HG02678 (cell line): ENCODE data around the gene NECTIN4.

ENCODE experiments used
- ATAC-seq: cut with Tn5 transposase; IDR thresholded peaks from one replicate; pipeline ENCODE4 v1.9.1; 2021; ENCODE audit warnings: mild to moderate bottlenecking, moderate library complexity; ENCODE audit not compliant: unreplicated experiment

The NECTIN4 gene

DNA sequence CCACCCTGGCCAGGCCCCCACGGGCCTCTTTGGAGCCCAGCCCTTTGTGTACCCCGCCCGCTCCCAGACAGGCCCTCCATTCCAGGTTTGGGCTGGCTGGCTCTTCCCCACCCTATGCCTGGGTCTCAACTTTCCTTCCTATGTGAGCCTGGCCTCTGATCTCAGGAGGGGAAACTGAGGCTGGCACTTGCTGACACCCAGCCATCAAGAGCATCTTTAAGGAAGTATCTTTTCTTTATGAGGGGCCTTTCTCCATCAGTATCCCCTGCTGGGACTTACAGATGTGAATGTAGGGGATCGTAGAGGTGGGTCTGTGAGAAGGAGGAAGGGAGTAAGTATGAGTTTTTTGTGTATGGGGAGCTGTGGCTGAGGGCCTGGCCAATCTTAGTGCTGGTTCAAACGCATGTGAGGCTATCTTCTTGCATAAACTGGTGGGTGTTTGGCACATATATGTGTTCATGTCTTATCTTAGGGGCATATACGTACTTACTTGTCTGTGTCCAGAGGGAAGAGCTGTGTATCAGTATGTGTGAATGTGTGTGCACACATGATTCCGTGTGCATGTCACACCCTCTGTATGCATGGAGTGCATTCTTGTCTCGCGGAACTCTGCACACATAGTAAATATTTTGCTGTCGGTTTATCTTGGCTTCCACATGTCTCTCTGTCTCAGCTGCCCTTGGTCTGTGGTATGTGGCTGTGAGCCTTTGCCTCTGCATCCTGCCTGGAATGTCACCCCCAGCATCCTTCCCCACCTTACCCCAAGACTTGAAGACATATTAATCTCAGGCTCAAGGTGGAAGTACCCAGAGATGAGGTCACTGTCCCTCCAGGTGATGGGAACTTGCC is 5.4 kb downstream of the NECTIN4 start:
- no peak for ATAC-seq

DNA sequence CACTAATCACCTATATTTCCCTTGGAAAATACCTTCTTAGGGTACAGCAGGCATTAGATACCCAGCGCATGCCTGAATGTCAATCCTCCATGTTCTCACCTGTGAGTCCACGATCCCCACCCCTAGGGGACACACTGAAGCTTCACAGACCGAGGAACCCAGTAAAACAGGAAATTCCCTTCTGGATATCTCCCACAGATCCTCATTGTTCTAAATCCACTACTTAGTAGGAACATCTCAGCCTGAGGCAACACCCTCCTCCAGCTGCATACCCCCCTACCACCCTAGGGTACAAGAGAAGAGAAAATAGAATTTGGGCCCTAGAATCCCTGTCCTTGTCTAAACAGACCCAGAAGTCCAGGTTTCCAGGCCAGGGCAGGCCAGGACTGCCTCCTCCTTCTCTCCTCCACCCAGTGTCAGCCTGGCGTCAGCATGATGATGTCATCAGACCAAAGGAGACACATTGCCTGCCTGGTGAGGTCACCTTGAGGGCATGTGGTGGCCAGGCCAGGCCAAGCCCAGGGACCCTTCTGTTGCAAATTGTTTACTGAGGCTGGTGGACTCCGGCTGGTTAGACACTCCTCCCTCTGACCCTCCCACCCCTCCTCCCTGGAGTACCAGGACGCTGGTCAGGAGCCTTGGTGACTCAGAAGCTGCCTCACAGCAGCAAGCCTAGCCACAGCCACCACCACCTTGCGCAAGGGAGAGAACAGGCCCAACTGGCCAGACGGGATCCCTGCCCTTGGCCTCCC is 6.2 kb downstream of the NECTIN4 start:
- ATAC-seq = no peak

GRCh38 chr1:161082483-161082882 is 6.9 kb downstream of the NECTIN4 start:
- no peak for ATAC-seq

- ATAC-seq = no peak
Observed at GRCh38 chr1:161081519-161081918, 7.8 kb downstream of the NECTIN4 start.

- no peak for ATAC-seq
Observed at GRCh38 chr1:161080441-161081405, 8.6 kb downstream of the NECTIN4 start.

- no peak for ATAC-seq
Observed at GRCh38 chr1:161079436-161080110, 9.8 kb downstream of the NECTIN4 start.

- ATAC-seq = no peak
Observed at GRCh38 chr1:161077426-161077825, 11.9 kb downstream of the NECTIN4 start.

DNA sequence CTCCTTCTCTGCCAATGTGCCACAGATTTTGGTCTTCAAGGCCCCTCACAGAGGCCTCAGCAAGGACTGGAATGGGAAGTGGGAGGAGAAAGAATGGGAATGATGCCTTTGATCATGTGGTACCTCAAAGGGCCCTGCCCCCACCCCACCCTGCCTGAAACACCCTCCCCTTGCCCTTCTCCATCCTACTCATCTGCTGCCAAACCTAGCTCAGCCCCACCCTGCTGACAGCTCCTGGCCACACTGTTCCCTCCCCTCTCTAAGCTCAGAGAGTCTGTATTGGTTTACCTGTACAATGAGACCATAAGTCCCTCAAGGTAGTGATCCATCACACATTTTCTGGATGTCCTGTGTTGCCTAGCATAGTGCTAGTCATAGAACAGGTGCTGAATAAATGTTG is 12.9 kb downstream of the NECTIN4 start:
- ATAC-seq = no peak

DNA sequence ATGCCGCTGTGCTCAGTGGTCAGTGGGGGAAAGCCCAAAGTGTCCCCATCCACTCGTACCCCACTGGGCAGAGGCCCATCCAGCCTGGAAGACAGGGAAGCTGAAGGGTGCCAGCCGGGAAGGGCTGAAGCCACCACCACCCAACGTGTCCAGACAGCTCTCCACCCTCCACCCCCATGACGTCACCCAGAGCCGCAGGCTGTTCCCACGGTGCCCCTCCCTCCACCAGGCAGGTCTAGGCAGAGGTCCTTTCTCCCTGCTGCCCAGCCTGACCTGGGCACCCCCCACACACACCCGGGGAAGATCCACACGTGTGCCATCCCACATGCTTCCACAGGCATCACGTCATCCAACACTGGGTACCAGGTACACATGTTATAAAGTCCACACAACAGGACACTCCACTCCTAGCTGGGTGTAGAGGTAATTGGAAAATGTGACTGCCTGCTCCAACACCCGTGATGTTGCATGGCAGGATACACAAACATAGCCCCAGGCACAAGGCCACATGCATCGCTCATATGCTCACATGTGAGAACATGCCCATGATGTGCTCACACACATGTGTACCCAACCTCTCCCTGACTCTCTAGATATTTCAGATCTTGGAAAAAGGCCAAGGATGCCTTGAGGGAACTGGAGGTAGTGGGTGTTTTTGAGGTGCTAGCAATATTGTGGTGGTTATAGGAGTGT is 14.5 kb downstream of the NECTIN4 start:
- no peak for ATAC-seq

DNA sequence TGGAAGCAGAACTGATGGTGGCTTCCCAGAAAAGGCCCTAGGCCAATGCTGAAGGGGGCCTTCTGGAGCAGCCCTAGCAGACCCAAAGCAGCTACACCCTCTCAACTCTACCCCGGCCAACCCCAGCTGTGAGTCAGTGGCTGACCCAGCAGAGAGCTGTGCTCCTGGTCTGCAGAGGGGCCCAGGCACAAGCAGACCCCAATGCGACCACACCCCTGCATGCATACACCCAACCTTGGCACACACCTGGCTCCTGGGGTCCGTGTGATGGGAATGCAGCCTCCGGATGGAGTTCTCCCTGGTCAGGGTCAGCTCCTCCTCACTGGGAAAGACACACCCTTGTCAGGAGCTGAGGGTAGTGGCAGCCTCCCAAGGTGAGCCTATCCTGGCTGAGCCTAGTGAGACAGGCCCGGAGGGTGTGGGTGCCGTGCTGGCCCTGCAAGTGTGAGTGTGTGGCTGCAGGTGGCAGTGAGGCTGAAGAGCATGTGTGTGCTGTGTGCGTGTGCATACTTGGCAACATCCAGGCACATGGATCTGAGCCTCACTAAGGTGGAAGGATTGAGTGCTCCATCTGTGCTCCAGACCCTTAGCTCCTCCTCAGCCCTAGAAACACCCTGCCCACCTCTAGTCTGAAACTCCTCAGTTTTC is 15.8 kb downstream of the NECTIN4 start:
- no peak for ATAC-seq

DNA sequence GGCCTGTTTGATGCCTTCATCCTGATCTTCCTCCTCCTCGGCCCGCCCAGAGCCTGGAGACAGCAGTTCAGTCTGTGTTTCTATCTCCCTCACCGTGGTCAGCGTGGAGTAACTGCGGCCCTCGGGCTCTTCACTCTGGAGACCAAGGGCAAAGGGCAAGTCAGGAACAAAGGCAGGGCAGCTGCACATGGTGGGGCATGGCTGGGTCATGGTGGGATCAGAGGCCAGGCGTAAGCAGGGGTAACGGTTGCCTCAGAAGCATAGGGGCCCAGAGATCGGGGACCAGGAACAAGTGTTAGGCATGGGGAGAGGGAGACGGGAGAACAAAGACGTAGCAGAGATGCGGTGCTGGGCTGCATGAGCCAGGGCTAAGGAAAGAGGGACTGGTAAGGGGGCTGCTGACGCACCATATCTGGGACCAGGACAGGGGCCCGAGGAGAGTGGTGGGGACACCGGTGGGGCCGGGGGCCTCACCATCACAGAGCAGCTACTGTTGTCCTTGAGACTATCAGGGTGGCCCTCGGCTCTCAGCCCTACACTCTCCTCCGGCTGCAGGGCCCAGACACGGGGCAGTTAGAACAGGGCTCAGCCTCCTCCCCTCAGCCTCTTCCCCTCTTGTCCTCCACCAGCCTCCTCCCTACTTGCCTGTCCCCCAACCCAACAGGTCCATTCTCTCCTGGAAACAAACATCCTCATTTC is 16.5 kb downstream of the NECTIN4 start:
- ATAC-seq = no peak

GRCh38 chr1:161071886-161072371 is 17.4 kb downstream of the NECTIN4 start:
- no peak for ATAC-seq

- ATAC-seq = no peak
Observed at GRCh38 chr1:161070761-161071160, 18.6 kb downstream of the NECTIN4 start.

DNA sequence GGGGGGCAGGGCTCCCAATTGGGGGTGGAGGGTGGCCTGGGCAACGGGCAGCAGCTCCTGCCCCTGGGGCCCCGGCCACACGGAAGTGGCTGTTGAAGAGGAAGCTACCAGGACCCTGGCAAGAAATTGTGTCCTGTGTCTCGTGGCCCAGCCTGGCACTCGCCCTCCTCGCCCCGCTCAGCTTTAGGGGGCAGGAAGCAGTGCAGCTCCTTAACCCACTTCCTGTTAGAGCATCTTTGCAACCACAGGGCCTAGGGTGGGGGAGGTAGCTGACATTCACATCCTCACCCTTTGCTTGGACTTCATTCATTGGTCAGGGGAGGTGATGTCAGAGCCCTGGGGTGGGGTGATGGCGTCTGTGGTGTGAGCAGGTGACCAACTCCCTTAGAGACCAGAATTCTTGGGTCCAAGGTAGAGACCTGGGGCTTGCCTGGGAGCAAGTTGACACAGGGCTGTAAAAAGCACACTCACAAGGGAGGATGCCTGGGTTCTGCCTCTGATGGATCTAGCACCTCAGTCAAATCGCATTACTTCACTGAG is 19.6 kb downstream of the NECTIN4 start, which contains the start of gene ARHGAP30:
Gene ARHGAP30 (minus strand): TSS at position 161 of the 540 bp plus-strand sequence. CDS start 267 bp downstream, outside the sequence.
- peak; percentile 88 for ATAC-seq

GRCh38 chr1:161069241-161069640 is 20.1 kb downstream of the NECTIN4 start:
- ATAC-seq = no peak

DNA sequence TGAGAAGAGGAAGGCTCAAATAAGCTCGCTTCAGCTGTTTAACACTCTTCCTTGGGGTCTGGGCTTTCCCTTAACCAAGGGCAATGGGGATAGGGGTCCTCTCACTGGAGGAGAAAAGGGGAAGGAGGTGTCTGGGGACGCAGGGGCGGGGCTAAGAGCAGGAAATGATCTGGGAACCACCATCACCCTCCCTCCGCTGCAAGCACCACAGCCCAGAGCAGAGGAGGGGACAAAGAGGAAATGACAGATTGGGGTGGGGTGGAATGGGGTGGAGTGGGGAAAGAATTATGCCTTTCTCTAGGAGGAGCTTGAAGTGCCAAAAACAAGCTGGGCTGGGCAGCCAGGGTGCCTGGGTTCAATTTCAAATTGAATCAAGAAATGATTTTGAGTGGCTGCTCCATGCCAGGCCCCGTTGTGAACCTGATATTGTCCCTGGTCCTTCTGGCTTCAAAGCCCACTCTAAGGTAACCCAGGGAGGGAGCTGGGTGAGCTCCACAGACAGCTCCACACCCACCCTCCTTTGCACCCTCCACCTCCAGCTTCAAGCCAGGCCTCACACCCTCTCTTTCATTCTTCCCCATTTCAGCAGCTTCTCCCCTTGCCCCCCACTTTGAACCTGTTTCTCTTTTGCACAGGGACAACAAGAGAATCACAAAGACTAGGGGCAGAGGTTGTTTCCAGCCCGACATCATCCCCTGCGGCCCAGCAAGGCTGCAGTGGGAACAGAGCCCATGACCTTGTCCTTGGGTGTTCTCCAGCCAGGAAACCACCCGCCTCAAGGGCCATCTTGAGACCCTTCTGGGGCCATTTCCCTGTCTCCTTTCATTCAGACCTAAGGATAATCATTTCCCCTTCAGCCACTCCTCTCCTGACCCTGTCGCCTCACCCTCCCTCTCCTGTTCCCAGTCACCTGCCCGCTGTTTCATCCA is 20.8 kb downstream of the NECTIN4 start:
- ATAC-seq = peak; percentile 60

DNA sequence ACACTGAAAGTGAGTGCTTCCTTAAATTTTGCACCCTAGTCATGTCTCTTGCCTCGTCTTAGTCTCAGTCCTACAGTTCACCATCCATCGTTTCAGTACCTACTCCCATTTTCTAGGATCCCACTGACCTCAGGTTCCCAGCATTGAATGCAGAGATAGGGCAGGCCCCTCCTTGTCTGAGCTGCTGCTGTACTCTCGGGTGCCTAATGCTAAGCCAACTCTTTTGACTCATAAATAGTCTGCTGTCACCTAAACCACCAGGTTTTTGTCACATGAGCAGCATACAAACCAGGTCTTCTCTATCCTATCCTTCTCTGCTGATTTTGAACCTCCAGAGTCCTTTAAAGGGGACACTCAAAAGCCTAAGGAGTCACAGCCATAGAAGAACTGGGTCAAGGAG is 22.7 kb downstream of the NECTIN4 start:
- no peak for ATAC-seq
